Ectodermal cell (in vitro differentiated cells): ENCODE measurements around the gene DPAGT1.
"Not testable (repeated sequence)": the region's sequence is repeated elsewhere in the genome, so short reads cannot be mapped to it uniquely, and the experiment has no call there.

Experiments
- H3K27ac ChIP-seq: 2 replicates; pipeline ENCODE4 v1.7.0; 2013; ENCODE audit warnings: mild to moderate bottlenecking, low read depth, low read length; ENCODE audit not compliant: insufficient read depth, poor library complexity, severe bottlenecking
- H3K27me3 ChIP-seq: 2 replicates; pipeline ENCODE4 v1.7.0; 2013; ENCODE audit warnings: mild to moderate bottlenecking, low read length; ENCODE audit not compliant: insufficient read depth, control insufficient read depth, poor library complexity, severe bottlenecking
- H3K36me3 ChIP-seq: one replicate; pipeline ENCODE4 v1.7.0; 2013; ENCODE audit warnings: low read length; ENCODE audit not compliant: control insufficient read depth, insufficient read depth
- H3K4me1 ChIP-seq: one replicate; pipeline ENCODE4 v1.7.0; 2013; ENCODE audit warnings: low read length; ENCODE audit not compliant: control insufficient read depth, insufficient read depth
- H3K4me3 ChIP-seq: 2 replicates; pipeline ENCODE4 v1.7.0; 2013; ENCODE audit warnings: low read depth, low read length, control low read depth; ENCODE audit not compliant: insufficient read depth
- H3K9me3 ChIP-seq: 2 replicates; pipeline ENCODE4 v1.7.0; 2013; ENCODE audit warnings: mild to moderate bottlenecking, low read length, moderate library complexity; ENCODE audit not compliant: control insufficient read depth
- WGBS, 2 experiments: methylation state at CpG; one replicate each; pipeline ENCODE4 v1.1.7; 2013; ENCODE audit warnings: missing lambda C conversion rate in 2 of 2; 5-methylcytosine and 5-hydroxymethylcytosine counted together

DPAGT1 gene

DNA sequence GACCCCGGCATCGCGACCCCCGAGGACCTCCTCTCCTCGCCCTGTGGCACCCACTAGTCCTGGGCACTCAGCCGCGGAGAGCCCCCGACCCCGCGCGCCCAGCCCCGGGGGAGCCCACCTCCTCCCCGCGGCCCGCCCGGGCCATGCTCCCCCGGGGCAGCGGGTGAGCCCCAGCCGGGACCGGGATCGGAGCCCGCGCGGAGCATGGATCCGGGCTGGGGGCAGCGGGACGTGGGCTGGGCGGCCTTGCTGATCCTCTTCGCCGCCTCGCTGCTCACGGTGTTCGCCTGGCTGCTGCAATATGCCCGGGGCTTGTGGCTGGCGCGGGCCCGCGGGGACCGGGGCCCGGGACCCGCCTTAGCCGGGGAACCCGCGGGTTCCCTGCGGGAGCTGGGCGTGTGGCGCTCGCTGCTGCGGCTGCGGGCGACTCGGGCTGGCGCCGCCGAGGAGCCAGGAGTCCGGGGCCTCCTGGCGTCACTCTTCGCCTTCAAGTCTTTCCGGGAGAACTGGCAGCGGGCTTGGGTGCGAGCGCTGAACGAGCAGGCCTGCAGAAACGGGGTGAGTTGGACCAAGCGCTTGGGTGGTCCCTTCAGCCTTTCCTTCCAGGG lies 6.0 kb upstream of the DPAGT1 start:
- Histone ChIP-seq H3K27ac (no peak overlapping the region), H3K4me1 (peaks cover 8% of the 10 kb centered on the region), H3K9me3 (no peaks in the 10 kb centered on the region), H3K36me3 (peaks cover 5% of the 10 kb centered on the region), H3K27me3 (peaks cover 26% of the 10 kb centered on the region), H3K4me3 (peak overlapping the region; percentile 74)
- WGBS, 2 experiments: 1% methylated on average over 65 of the region's 65 CpGs

DNA sequence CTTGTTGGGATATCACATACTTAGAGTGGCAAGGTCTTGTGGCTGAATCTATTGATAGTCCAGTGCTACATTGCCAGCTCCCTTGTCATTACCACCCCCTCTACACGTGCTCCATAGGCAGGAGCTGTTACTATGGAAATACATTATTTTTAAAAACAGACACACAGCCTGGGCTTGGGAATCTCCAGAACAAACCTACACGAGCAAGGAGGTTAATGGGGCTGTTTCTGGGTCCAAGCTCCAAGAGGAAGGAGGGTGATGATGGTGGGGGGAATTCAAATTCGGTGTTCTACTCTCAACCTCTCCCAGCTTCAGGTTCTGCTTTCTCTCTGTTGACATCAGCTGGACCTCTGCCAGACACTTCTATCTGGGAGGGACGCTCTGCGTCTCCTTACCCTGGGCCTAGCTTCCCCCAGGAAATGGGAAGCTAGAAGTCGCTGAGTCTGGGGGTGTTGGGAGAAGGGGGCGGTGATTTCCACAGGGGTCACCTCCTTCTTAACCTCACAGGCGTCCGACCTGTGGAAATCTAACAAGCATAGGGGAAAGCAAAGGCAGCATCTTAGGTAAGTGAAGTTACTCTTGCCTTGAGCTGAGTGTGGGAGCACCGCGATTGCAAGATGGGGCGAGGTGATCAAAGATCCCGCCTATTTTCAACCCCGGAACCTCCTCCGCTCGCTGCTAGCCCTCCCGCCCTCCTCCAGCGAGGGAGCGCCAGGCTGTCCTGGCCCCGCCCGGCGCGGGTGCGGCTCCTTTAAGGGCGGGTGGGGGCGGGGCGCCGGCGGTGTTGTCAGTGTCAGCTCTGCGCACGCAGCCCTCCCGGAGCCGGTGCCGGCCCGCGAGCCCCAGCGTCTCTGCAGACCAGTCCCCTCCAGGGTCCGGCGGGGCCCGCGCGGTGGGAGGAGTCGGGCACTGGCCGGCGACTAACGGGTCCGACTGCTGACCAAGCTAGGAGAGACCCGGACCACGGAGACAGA lies 5.2 kb upstream of the DPAGT1 start, which contains the start of gene C2CD2L:
Gene C2CD2L, plus strand, starts transcription at position 781 of the 974 bp plus-strand sequence. CDS start 398 bp downstream, outside the sequence.
- Histone ChIP-seq H3K9me3 (no peaks in the 10 kb centered on the region), H3K36me3 (no peaks in the 10 kb centered on the region), H3K4me3 (peak within 1 kb of the TSS; percentile 74), H3K27ac (no peak within 1 kb of the TSS), H3K4me1 (peaks cover 8% of the 10 kb centered on the region), H3K27me3 (peaks cover 26% of the 10 kb centered on the region)
- 5% methylated on average over 48 to 49 of the region's 49 CpGs for WGBS, 2 experiments

- H3K27me3 ChIP-seq: peaks cover 21% of the 10 kb centered on the region
- no peaks in the 10 kb centered on the region for H3K9me3 ChIP-seq
- 82 to 85% methylated on average over 3 of the region's 4 CpGs for WGBS, 2 experiments
- H3K4me1 ChIP-seq: peaks cover 18% of the 10 kb centered on the region
- H3K27ac ChIP-seq: no peak overlapping the region
- H3K4me3 ChIP-seq: no peak overlapping the region
- no peaks in the 10 kb centered on the region for H3K36me3 ChIP-seq
Observed at GRCh38 chr11:119103793-119104192, 2.1 kb upstream of the DPAGT1 start.

- 94% methylated on average over 18 of the region's 18 CpGs for WGBS, 2 experiments
- peaks cover 16% of the 10 kb centered on the region for H3K27me3 ChIP-seq
- H3K36me3 ChIP-seq, H3K9me3 ChIP-seq, H3K4me3 ChIP-seq, H3K27ac ChIP-seq: not testable (repeated sequence)
- H3K4me1 ChIP-seq: peaks cover 14% of the 10 kb centered on the region
Observed at GRCh38 chr11:119103161-119103664, 1.6 kb upstream of the DPAGT1 start.

DNA sequence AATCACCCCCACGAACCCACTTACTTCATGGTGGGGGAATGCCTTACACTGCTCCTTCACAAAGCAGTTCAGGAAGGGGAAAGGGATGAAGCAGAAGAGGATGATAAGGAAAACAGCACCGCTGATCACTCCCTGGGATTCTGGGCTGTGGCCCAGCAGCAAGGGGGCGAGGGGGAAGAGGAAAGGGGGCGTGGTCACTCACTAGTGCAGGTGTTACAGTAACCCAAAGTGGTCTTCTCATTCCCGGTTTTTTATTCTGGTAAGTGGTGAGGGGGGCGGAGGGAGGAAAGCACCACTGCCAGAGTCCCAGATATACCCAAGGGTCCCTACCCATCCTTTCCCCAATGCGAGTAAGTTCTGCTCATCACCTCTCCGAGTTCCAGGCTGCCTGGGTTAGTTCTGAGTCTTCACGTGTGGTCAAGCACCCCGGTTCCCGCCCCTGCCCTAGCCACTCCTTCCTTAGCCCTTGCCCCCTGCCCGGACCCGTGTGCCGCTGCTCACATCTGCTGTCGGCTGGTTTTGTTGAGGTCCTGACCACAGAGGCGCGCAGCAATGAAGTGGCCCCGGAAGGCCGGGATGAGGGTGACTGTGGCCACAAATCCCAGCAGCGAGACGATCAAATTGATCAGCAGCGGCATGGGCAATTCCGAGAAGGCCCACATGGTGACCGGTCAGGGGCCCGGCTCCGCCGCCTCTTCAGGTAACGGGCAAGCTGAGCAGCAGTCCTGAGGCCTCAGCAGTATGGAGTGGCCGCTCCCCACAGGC lies 477 bp downstream of the DPAGT1 start:
- WGBS, 2 experiments: 1% methylated on average over 29 of the region's 29 CpGs
- Histone ChIP-seq H3K4me1 (peaks cover 10% of the 10 kb centered on the region), H3K27ac (peak overlapping the region; percentile 95), H3K36me3 (peaks cover 18% of the 10 kb centered on the region), H3K4me3 (peak overlapping the region; percentile 75), H3K9me3 (no peaks in the 10 kb centered on the region), H3K27me3 (no peaks in the 10 kb centered on the region)

DNA sequence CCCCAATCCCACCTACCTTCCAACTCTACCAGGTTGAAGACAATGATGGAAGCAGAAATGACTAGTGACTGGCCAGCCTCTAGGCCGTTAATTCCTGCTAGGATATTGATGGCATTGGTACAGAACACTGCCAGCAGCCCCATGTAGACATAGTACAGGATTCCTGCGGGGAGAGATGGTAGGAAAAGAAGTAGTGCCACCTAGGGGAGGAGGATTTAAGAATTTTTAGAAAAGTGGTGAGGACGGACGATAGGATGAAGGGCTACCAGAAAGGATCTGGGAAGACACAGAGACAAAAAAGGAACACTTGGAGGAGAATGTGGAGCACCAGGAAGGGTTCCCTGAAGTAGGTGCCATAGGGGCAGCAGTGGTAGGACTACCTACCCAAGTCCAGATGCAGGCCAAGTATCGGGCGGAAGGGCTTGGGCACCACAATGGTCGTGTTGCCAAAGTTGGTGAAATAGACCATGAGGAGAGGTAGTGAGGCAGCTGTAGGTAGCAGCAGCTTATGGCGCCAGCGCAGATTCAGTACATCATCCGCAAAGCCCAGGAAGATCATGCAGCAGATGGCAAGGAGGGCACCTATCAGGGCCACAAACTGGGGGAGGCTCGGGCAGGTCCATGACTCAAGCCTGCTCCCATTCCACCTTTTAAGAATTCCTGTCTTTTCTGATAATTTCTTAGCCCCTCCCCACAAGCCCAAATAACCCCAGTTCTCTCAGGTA lies 1.2 kb downstream of the DPAGT1 start:
- peak overlapping the region; percentile 75 for H3K4me3 ChIP-seq
- no peak overlapping the region for H3K27ac ChIP-seq
- WGBS, 2 experiments: 60 to 66% methylated on average over 11 of the region's 11 CpGs

GRCh38 chr11:119099711-119100110 lies 1.9 kb downstream of the DPAGT1 start:
- H3K27ac ChIP-seq: no peak overlapping the region
- H3K4me3 ChIP-seq: no peak overlapping the region
- no peaks in the 10 kb centered on the region for H3K27me3 ChIP-seq
- H3K4me1 ChIP-seq: peaks cover 10% of the 10 kb centered on the region
- 92% methylated on average over 6 of the region's 6 CpGs for WGBS, 2 experiments
- peaks cover 18% of the 10 kb centered on the region for H3K36me3 ChIP-seq
- H3K9me3 ChIP-seq: no peaks in the 10 kb centered on the region

More for the DNA sequence above, 1.2 kb downstream of the DPAGT1 start:
- no peaks in the 10 kb centered on the region for H3K27me3 ChIP-seq
- H3K36me3 ChIP-seq: peaks cover 18% of the 10 kb centered on the region
- H3K4me1 ChIP-seq: peaks cover 10% of the 10 kb centered on the region
- H3K9me3 ChIP-seq: no peaks in the 10 kb centered on the region

- 0% methylated on average over 78 to 79 of the region's 79 CpGs for WGBS, 2 experiments
Observed at GRCh38 chr11:119095066-119095880, 6.4 kb downstream of the DPAGT1 start.

DNA sequence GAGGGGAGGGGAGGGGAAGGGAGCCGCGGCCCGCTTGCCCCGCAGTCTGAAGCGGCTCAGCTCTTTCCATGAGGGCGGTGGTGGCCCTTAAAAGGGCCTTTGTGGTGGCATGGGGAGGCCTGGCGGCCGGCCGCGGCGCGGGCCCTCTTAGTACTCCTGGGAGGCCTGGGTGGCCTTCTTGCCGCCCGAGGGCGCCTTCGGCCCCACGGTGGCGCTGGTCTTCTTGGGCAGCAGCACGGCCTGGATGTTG lies 6.9 kb downstream of the DPAGT1 start:
- Histone ChIP-seq H3K36me3 (peaks cover 34% of the 10 kb centered on the region), H3K27me3 (no peaks in the 10 kb centered on the region), H3K9me3 (no peaks in the 10 kb centered on the region), H3K4me1 (peaks cover 20% of the 10 kb centered on the region), H3K27ac (peak overlapping the region; percentile 90), H3K4me3 (peak overlapping the region; percentile 99)
- 0 to 1% methylated on average over 19 of the region's 19 CpGs for WGBS, 2 experiments

More at GRCh38 chr11:119095066-119095880, 6.4 kb downstream of the DPAGT1 start:
- no peaks in the 10 kb centered on the region for H3K27me3 ChIP-seq
- H3K4me3 ChIP-seq: peak overlapping the region; percentile 99
- H3K36me3 ChIP-seq: peaks cover 34% of the 10 kb centered on the region
- H3K9me3 ChIP-seq: no peaks in the 10 kb centered on the region
- H3K4me1 ChIP-seq: peaks cover 24% of the 10 kb centered on the region
- H3K27ac ChIP-seq: peak overlapping the region; percentile 90
